ENCODE results near the gene RBMS3. TPM values are rescaled to one million over a fixed set of nuclear protein-coding genes. Genes with fewer than 3 reads are reported as not detected.

Gene RBMS3
- total RNA-seq, 2 donors from 2014 or later: 2.8 to 9.6 TPM

DNA sequence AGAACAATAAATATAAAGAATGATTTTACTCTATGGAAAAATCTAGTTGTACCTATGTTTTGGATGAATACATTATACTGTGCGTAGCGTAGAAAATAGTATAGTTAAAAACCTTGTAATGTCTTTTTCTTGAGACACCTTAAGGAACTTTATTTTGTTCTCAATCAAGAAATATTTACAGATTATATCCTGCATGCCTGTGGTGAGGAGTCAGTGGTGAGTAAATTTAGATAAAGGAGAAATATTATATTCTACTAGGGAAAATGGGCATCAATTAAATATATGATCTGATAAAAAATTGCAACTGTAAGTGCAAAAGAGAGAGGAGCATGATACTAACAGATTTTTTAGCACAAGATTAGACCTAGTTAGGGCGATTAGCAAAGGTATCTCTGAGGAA, 157.7 kb downstream of the RBMS3 start:
- DNase-seq: no peak
- Histone ChIP-seq H3K4me3 (no peak overlapping the region), H3K27me3 (no peaks in the 10 kb centered on the region), H3K9ac (ENCODE audit: low read depth in 2 of 2, low read length in 2 of 2) (no peak overlapping the region), H3K36me3 (no peaks in the 10 kb centered on the region), H3K4me1 (no peaks in the 10 kb centered on the region), H3K27ac (no peak overlapping the region), H3K9me3 (no peaks in the 10 kb centered on the region)
- intact Hi-C loops (cut with DNase I): no loop called here
- TF ChIP-seq CTCF (IDR thresholded peaks at IDR 0.05): no peak

DNA sequence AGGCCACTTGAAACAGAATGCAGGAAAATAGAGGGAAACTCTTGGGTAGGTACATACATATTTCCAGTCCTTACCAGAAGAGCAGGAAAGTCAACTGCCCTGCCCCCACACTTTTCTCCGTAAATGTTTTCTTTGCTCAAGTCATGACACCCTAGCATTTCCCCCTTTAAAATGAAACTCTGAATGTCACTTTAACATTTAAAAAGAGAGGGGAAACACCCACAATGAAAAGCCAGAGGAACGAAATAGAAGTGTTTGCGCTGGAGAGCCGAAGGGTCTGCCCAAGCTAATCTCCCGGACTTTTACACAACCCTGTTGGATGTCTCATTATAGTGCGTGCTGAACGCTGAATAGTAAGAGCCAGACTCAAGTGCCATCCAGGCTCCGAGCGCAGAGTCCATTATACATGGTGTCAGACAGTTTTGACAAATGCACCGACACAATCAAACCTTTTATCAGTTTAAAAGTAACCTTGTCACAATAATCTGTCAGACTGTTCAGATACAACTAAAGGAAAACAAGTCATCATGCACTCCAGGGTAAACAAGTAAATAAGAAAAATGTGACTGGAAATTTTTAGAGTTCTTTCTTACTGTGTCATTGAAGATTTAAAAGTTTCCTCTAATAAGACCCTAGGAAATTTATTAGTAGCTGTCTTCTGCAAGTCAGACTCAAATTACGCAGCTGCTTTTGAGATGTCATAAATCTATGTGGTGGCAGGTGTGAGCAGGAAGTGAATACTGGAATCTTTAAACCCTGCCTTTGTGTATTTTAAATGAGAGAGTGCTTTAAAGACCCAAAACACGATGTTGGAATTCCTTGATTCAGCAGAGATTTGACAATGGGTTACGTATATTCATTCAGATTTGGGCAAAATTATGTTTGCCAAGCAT, 159.8 kb downstream of the RBMS3 start:
- no peaks in the 10 kb centered on the region for H3K36me3 ChIP-seq
- H3K9ac ChIP-seq (ENCODE audit: low read depth in 2 of 2, low read length in 2 of 2): no peak overlapping the region
- no peak for TF ChIP-seq CTCF (IDR thresholded peaks at IDR 0.05)
- H3K27ac ChIP-seq: no peak overlapping the region
- no peaks in the 10 kb centered on the region for H3K9me3 ChIP-seq
- peak; percentile 19 for DNase-seq
- H3K4me3 ChIP-seq: no peak overlapping the region
- H3K4me1 ChIP-seq: no peaks in the 10 kb centered on the region
- intact Hi-C loops (cut with DNase I): no loop called here
- H3K27me3 ChIP-seq: no peaks in the 10 kb centered on the region

GRCh38 chr3:29441422-29441821, 160.6 kb downstream of the RBMS3 start:
- Histone ChIP-seq H3K9me3 (no peaks in the 10 kb centered on the region), H3K4me3 (no peak overlapping the region), H3K4me1 (no peaks in the 10 kb centered on the region), H3K36me3 (no peaks in the 10 kb centered on the region), H3K9ac (ENCODE audit: low read depth in 2 of 2, low read length in 2 of 2) (no peak overlapping the region), H3K27me3 (no peaks in the 10 kb centered on the region), H3K27ac (no peak overlapping the region)
- intact Hi-C loops (cut with DNase I): no loop called here
- no peak for DNase-seq
- no peak for TF ChIP-seq CTCF (IDR thresholded peaks at IDR 0.05)

- H3K4me1 ChIP-seq: no peaks in the 10 kb centered on the region
- no peak overlapping the region for H3K9ac ChIP-seq (ENCODE audit: low read depth in 2 of 2, low read length in 2 of 2)
- H3K27ac ChIP-seq: no peak overlapping the region
- no peak for DNase-seq
- no peaks in the 10 kb centered on the region for H3K27me3 ChIP-seq
- H3K9me3 ChIP-seq: no peaks in the 10 kb centered on the region
- intact Hi-C loops (cut with DNase I): no loop called here
- no peak for TF ChIP-seq CTCF (IDR thresholded peaks at IDR 0.05)
- H3K36me3 ChIP-seq: no peaks in the 10 kb centered on the region
- no peak overlapping the region for H3K4me3 ChIP-seq
Observed at GRCh38 chr3:29447946-29448627, 167.2 kb downstream of the RBMS3 start.

DNA sequence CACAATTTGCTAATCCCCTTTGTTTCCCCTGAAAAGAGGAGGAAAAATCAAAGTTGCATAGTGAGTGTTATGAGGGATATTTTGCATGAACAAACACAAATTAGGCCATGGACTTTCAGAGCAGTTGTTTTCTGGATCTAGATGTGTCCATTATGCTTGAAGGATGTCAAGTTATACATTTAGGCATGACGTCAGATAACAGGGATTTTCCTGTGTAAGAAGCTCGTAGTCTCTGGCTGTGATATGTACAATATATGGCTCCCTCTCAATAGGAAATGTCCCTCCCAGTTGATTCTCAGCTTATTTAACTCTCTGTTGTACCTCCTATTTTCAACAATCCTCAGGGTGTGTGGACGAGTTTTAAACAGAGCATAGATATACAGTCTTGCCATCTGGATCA, 171.0 kb downstream of the RBMS3 start:
- TF ChIP-seq CTCF (IDR thresholded peaks at IDR 0.05): no peak
- H3K4me1 ChIP-seq: no peaks in the 10 kb centered on the region
- H3K27me3 ChIP-seq: no peaks in the 10 kb centered on the region
- intact Hi-C loops (cut with DNase I): no loop called here
- H3K4me3 ChIP-seq: no peak overlapping the region
- no peak overlapping the region for H3K27ac ChIP-seq
- H3K9me3 ChIP-seq: no peaks in the 10 kb centered on the region
- DNase-seq: no peak
- no peaks in the 10 kb centered on the region for H3K36me3 ChIP-seq
- H3K9ac ChIP-seq (ENCODE audit: low read depth in 2 of 2, low read length in 2 of 2): no peak overlapping the region

All from colonic mucosa (tissue), 4 donors.